ENCODE measurements around the gene IFNLR1. TPM values are rescaled to one million over a fixed set of nuclear protein-coding genes. Genes with fewer than 3 reads are reported as not detected.

IFNLR1 gene
- total RNA-seq, 1 donor from 2014 or later = 0.47 TPM

- peaks cover 2% of the 10 kb centered on the region for H3K9me3 Mint-ChIP-seq (ENCODE audit: unreplicated experiment)
- no peaks in the 10 kb centered on the region for H3K36me3 Mint-ChIP-seq (ENCODE audit: unreplicated experiment)
- DNase-seq = no peak
- H3K27ac Mint-ChIP-seq (ENCODE audit: unreplicated experiment) = no peak overlapping the region
- no peak for TF ChIP-seq CTCF (IDR thresholded peaks at IDR 0.05; ENCODE audit: partially characterized antibody, unreplicated experiment)
- peaks cover 1% of the 10 kb centered on the region for H3K27me3 Mint-ChIP-seq (ENCODE audit: unreplicated experiment)
- H3K4me3 Mint-ChIP-seq (ENCODE audit: unreplicated experiment) = no peak overlapping the region
- H3K4me1 Mint-ChIP-seq (ENCODE audit: low read depth, unreplicated experiment) = peaks cover 1% of the 10 kb centered on the region
Measured at GRCh38 chr1:24104854-24105253, 82.2 kb downstream of the IFNLR1 start.

Other genes starting within 250 kb of the IFNLR1 start
- 106 TPM for gene PNRC2, start 227.5 kb downstream of the IFNLR1 start, total RNA-seq (ENCODE audit: unreplicated experiment)
- 158 TPM for gene SRSF10, start 207.0 kb downstream of the IFNLR1 start, total RNA-seq (ENCODE audit: unreplicated experiment)
- gene MYOM3, start 75.2 kb downstream of the IFNLR1 start, total RNA-seq (ENCODE audit: unreplicated experiment) = not detected
- gene IL22RA1, start 44.1 kb downstream of the IFNLR1 start, total RNA-seq (ENCODE audit: unreplicated experiment) = not detected
- 0.37 TPM for gene GRHL3, start 132.1 kb upstream of the IFNLR1 start, total RNA-seq (ENCODE audit: unreplicated experiment)
- 2.4 TPM for gene STPG1, start 226.5 kb upstream of the IFNLR1 start, total RNA-seq (ENCODE audit: unreplicated experiment)
- 18.6 TPM for gene NIPAL3, start 228.5 kb upstream of the IFNLR1 start, total RNA-seq (ENCODE audit: unreplicated experiment)